CD4-positive, alpha-beta T cell (primary cell): ENCODE results near the gene KCNT2. TPM values are rescaled to one million over a fixed set of nuclear protein-coding genes. Genes with fewer than 3 reads are reported as not detected.
"Not testable (repeated sequence)": the region's sequence is repeated elsewhere in the genome, so short reads cannot be mapped to it uniquely, and the experiment has no call there.

Source experiments
- ATAC-seq: fragments of 200-7000 bp; cut with Tn5 transposase; one replicate; pipeline ENCODE4 v1.10.0; 2022; ENCODE audit warnings: mild to moderate bottlenecking; ENCODE audit not compliant: poor library complexity
- CTCF ChIA-PET: fragments of 350-600 bp; sonication (Branson Sonifier 250); formaldehyde crosslinking; loops from one replicate; lab custom pipeline; 2021; ENCODE audit warnings: antibody characterized with exemption, inconsistent platforms; lab: Charles Lee
- POLR2A ChIA-PET: fragments of 350-600 bp; sonication (Branson Sonifier 250); formaldehyde crosslinking; loops from one replicate; lab custom pipeline; 2021; ENCODE audit warnings: antibody characterized with exemption, inconsistent platforms; lab: Charles Lee
- DNase-seq, 14 experiments: peaks; one replicate each; pipeline ENCODE4 v3.0.0-alpha.2; 2013 to 2020; ENCODE audit warnings: mixed read lengths in 2 of 14
- H3K27ac ChIP-seq, 2 donors: one replicate each; pipeline versions ENCODE4 v1.5.1 to v1.7.0; 2013; ENCODE audit warnings: low read length in 2 of 2, low read depth in 1 of 2, mild to moderate bottlenecking in 1 of 2
- H3K27me3 ChIP-seq, 2 experiments: 1 replicate in 1 of 2; 2 replicates in 1 of 2; pipeline versions ENCODE4 v1.6.1 to v1.7.0; 2013; ENCODE audit warnings: low read length in 2 of 2, control low read depth in 1 of 2, mild to moderate bottlenecking in 1 of 2, moderate library complexity in 1 of 2; ENCODE audit not compliant: insufficient read depth in 2 of 2, control insufficient read depth in 1 of 2
- H3K36me3 ChIP-seq: one replicate; pipeline ENCODE4 v1.6.1; 2013; ENCODE audit warnings: low read length, control low read depth; ENCODE audit not compliant: insufficient read depth
- H3K4me1 ChIP-seq: one replicate; pipeline ENCODE4 v1.6.1; 2013; ENCODE audit warnings: low read length, control low read depth; ENCODE audit not compliant: insufficient read depth
- H3K4me3 ChIP-seq: one replicate; pipeline ENCODE4 v1.5.1; 2013; ENCODE audit warnings: mild to moderate bottlenecking, low read length, moderate library complexity
- H3K9me3 ChIP-seq, 2 experiments: 1 replicate in 1 of 2; 2 replicates in 1 of 2; pipeline versions ENCODE4 v1.6.1 to v1.7.0; 2013; ENCODE audit warnings: low read length in 2 of 2, mild to moderate bottlenecking in 2 of 2, control low read depth in 1 of 2, moderate library complexity in 1 of 2; ENCODE audit not compliant: control insufficient read depth in 1 of 2, insufficient read depth in 1 of 2
- H3K27ac Mint-ChIP-seq: one replicate; pipeline ENCODE4 v1.8.0; 2020; ENCODE audit warnings: mixed read lengths
- H3K27me3 Mint-ChIP-seq: one replicate; pipeline ENCODE4 v1.8.0; 2021; ENCODE audit warnings: mixed read lengths
- H3K36me3 Mint-ChIP-seq: one replicate; pipeline ENCODE4 v1.8.0; 2021; ENCODE audit warnings: low read depth, mixed read lengths
- H3K4me1 Mint-ChIP-seq: one replicate; pipeline ENCODE4 v1.8.0; 2021; ENCODE audit warnings: low read depth, mixed read lengths
- H3K4me3 Mint-ChIP-seq: one replicate; pipeline ENCODE4 v1.8.0; 2020; ENCODE audit warnings: mild to moderate bottlenecking, mixed read lengths
- H3K9me3 Mint-ChIP-seq: one replicate; pipeline ENCODE4 v1.8.0; 2020; ENCODE audit warnings: mixed read lengths
- CTCF ChIP-seq: fragments of 200-600 bp; IDR thresholded peaks from one replicate; pipeline ENCODE4 v1.8.0; 2022; ENCODE audit warnings: antibody characterized with exemption, mild to moderate bottlenecking
- intact Hi-C, 2 experiments: fragments of 100-400 bp; cut with DNase I in 1 of 2; cut with micrococcal nuclease in 1 of 2; formaldehyde crosslinking; loops; one replicate each; pipeline versions ENCODE4 v1.15.1 to v1.9.0; 2023 to 2025; cut with DNase I, micrococcal nuclease
- total RNA-seq, 174 experiments: library from RNA in 2 of 174; stranded (reverse) in 2 of 174; gene quantifications; one replicate each; pipeline ENCODE4 v1.2.3 and lab custom pipeline; 2021 to 2026

KCNT2 gene
- total RNA-seq, 2 experiments from 2014 or later: not detected

- intact Hi-C loops: no loop called here
- H3K4me1 ChIP-seq: no peaks in the 10 kb centered on the region
- Mint-ChIP-seq H3K4me1 (no peaks in the 10 kb centered on the region), H3K4me3 (no peak overlapping the region), H3K27ac (no peak overlapping the region), H3K36me3 (no peaks in the 10 kb centered on the region), H3K27me3 (no peaks in the 10 kb centered on the region), H3K9me3 (no peaks in the 10 kb centered on the region)
- no peak overlapping the region for H3K4me3 ChIP-seq
- H3K9me3 ChIP-seq: peaks cover 0 to 2% of the 10 kb centered on the region in 2 experiments
- ATAC-seq: no peak
- no peaks in the 10 kb centered on the region for H3K36me3 ChIP-seq
- no peak for DNase-seq
- no peak overlapping the region for H3K27ac ChIP-seq
- no peaks in the 10 kb centered on the region for H3K27me3 ChIP-seq
- TF ChIP-seq CTCF: no peak
- ChIA-PET CTCF (no interaction called here), POLR2A (no interaction called here)
Measured at GRCh38 chr1:196277860-196278259, 330.4 kb downstream of the KCNT2 start.

- Mint-ChIP-seq H3K9me3 (no peaks in the 10 kb centered on the region), H3K4me1 (no peaks in the 10 kb centered on the region), H3K27me3 (no peaks in the 10 kb centered on the region), H3K4me3 (no peak overlapping the region), H3K36me3 (no peaks in the 10 kb centered on the region), H3K27ac (no peak overlapping the region)
- Histone ChIP-seq H3K9me3 (no peaks in the 10 kb centered on the region), H3K4me1 (no peaks in the 10 kb centered on the region), H3K27ac (no peak overlapping the region), H3K27me3 (no peaks in the 10 kb centered on the region), H3K36me3 (no peaks in the 10 kb centered on the region), H3K4me3 (no peak overlapping the region)
- ChIA-PET CTCF (interaction anchor here (0.9 kb wide), 1 partner anchor 17 kb away, joined by 3 read pairs; no protein-coding TSS in a partner anchor), POLR2A (no interaction called here)
- no peak for TF ChIP-seq CTCF
- no peak for DNase-seq
- no peak for ATAC-seq
- intact Hi-C loops: no loop called here
Measured at GRCh38 chr1:196271212-196271947, 336.9 kb downstream of the KCNT2 start.

- H3K36me3 ChIP-seq, H3K4me3 Mint-ChIP-seq, intact Hi-C loops, H3K9me3 Mint-ChIP-seq, H3K4me1 ChIP-seq, DNase-seq, H3K27me3 ChIP-seq, H3K27ac ChIP-seq, H3K4me3 ChIP-seq, H3K36me3 Mint-ChIP-seq, H3K27ac Mint-ChIP-seq, H3K27me3 Mint-ChIP-seq, ATAC-seq, CTCF ChIA-PET, H3K4me1 Mint-ChIP-seq, H3K9me3 ChIP-seq, POLR2A ChIA-PET: not testable (repeated sequence)
Measured at GRCh38 chr1:196263086-196263485, 345.2 kb downstream of the KCNT2 start.

DNA sequence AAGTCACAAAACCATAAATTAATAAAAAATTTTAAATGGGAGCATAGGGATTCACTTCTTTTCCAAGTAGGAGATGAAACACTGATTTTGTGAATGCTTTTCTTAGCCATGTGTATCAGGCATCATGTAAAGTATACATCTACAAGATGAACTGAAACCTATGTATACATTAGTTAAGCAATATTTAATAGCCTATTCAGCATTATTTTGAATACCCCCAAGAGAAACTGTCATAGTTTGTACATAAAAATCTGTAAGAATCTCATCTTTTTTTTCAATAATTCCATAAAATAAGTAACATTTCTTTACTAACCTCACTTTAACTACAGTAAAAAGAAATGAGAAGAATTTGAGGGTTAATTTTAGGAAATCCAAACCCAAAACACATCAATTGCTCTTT is 348.0 kb downstream of the KCNT2 start:
- no peaks in the 10 kb centered on the region for H3K36me3 Mint-ChIP-seq
- H3K9me3 ChIP-seq: no peaks in the 10 kb centered on the region
- no peaks in the 10 kb centered on the region for H3K27me3 Mint-ChIP-seq
- no peaks in the 10 kb centered on the region for H3K27me3 ChIP-seq
- ATAC-seq (no peak), DNase-seq (no peak)
- intact Hi-C loops: no loop called here
- no peak overlapping the region for H3K4me3 Mint-ChIP-seq
- H3K4me1 ChIP-seq: no peaks in the 10 kb centered on the region
- no peaks in the 10 kb centered on the region for H3K4me1 Mint-ChIP-seq
- H3K9me3 Mint-ChIP-seq: no peaks in the 10 kb centered on the region
- CTCF ChIA-PET: no interaction called here
- H3K27ac ChIP-seq: no peak overlapping the region
- POLR2A ChIA-PET: no interaction called here
- TF ChIP-seq CTCF: no peak
- no peaks in the 10 kb centered on the region for H3K36me3 ChIP-seq
- H3K4me3 ChIP-seq: no peak overlapping the region
- no peak overlapping the region for H3K27ac Mint-ChIP-seq
